ENCODE measurements around the gene KCTD8.

Gene KCTD8

DNA sequence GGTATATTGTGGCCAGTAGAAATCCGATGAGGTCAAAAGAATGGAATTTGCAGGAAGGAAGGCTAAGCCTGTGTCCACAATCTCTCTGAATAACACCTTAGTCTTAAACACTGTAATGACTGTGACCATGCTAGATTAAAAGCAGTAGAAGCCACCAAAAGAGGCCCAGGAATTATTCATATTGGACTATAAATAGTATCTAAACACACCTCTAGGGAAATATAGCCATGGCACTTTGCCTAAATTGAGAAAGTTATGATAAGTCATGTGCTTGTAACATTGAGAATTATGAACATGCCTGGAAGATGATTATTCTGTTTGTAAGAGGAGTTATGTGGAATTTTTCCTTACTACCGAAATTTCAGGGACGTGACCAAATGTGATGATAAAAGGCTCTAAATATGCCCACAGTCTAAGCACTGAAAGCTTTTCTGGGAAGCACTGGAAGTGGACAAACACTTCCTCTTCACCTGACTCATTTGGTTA, 298.5 kb downstream of the KCTD8 start:
- Histone ChIP-seq H3K27ac (replicated peaks; ENCODE audit: low read length) (no peak overlapping the region), H3K4me1 (ENCODE audit: control insufficient read depth in 2 of 2, insufficient read depth in 1 of 2, low read depth in 1 of 2, low read length in 2 of 2) (no peaks in the 10 kb centered on the region), H2BK12ac (ENCODE audit: low read length) (no peak overlapping the region), H3K9me3 (replicated peaks in 1 of 2; ENCODE audit: control insufficient read depth in 2 of 2, insufficient read depth in 1 of 2, low read depth in 1 of 2, low read length in 2 of 2) (no peaks in the 10 kb centered on the region), H4K8ac (ENCODE audit: low read depth, low read length) (no peak overlapping the region), H2BK5ac (ENCODE audit: low read length) (no peak overlapping the region), H3K27me3 (ENCODE audit: control insufficient read depth in 3 of 3, insufficient read depth in 3 of 3, low read depth in 1 of 3, low read length in 3 of 3) (no peaks in the 10 kb centered on the region), H3K9ac (ENCODE audit: low read depth, low read length, poor library complexity) (no peak overlapping the region), H3K36me3 (replicated peaks in 1 of 2; ENCODE audit: control insufficient read depth in 2 of 2, insufficient read depth in 2 of 2, low read length in 2 of 2) (no peaks in the 10 kb centered on the region), H3K4ac (ENCODE audit: low read length) (no peak overlapping the region), H3K23ac (ENCODE audit: low read depth, low read length, poor library complexity) (no peak overlapping the region), H3K18ac (ENCODE audit: low read length) (no peak overlapping the region), H3K14ac (ENCODE audit: low read length) (no peak overlapping the region), H2AFZ (ENCODE audit: low read length) (no peak overlapping the region), H3K79me1 (ENCODE audit: low read depth, low read length) (no peaks in the 10 kb centered on the region), H4K91ac (ENCODE audit: low read depth, low read length, poor library complexity) (no peak overlapping the region), H2BK15ac (ENCODE audit: low read length) (no peak overlapping the region), H2BK120ac (ENCODE audit: low read depth, low read length) (no peak overlapping the region), H2AK5ac (ENCODE audit: low read depth, low read length) (no peak overlapping the region), H3K4me2 (ENCODE audit: insufficient read depth, low read length, poor library complexity, severe bottlenecking) (no peak overlapping the region), H3K4me3 (ENCODE audit: low read length in 2 of 2) (no peak overlapping the region)
- no peak for DNase-seq (ENCODE audit: low spot score)
- no CpG with 5 or more reads among the region's 3 CpGs for WGBS, 2 donors (ENCODE audit: extremely low coverage in 2 of 2, insufficient read length in 2 of 2, insufficient replicate concordance in 1 of 2)

DNA sequence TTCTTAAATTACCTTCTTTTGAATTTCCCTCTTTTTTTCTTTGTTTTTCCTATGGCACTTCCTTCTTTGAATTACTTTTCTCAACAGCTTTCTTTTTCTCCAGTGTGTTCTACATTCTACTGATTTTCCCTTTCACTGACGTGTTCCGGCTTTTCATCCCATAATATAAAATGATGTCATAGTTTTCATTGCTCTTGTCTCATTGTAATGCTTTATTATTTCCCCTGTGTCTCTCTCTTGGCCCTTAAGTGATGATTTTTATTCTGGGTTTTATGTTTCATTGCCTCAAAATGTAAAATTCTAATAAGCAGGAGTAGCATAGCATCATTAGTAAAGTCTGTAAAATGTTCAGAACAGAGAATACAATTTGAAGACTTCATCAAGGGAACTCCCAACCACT, 299.3 kb downstream of the KCTD8 start:
- H3K4me1 ChIP-seq (ENCODE audit: control insufficient read depth in 2 of 2, insufficient read depth in 1 of 2, low read depth in 1 of 2, low read length in 2 of 2): no peaks in the 10 kb centered on the region
- H3K27me3 ChIP-seq (ENCODE audit: control insufficient read depth in 3 of 3, insufficient read depth in 3 of 3, low read depth in 1 of 3, low read length in 3 of 3): no peaks in the 10 kb centered on the region
- H3K18ac ChIP-seq (ENCODE audit: low read length): no peak overlapping the region
- no peak for DNase-seq (ENCODE audit: low spot score)
- no peaks in the 10 kb centered on the region for H3K36me3 ChIP-seq (replicated peaks in 1 of 2; ENCODE audit: control insufficient read depth in 2 of 2, insufficient read depth in 2 of 2, low read length in 2 of 2)
- H4K91ac ChIP-seq (ENCODE audit: low read depth, low read length, poor library complexity): no peak overlapping the region
- H3K4me3 ChIP-seq (ENCODE audit: low read length in 2 of 2): no peak overlapping the region
- no peak overlapping the region for H2AK5ac ChIP-seq (ENCODE audit: low read depth, low read length)
- H3K27ac ChIP-seq (replicated peaks; ENCODE audit: low read length): no peak overlapping the region
- H2BK12ac ChIP-seq (ENCODE audit: low read length): no peak overlapping the region
- H3K14ac ChIP-seq (ENCODE audit: low read length): no peak overlapping the region
- H3K9ac ChIP-seq (ENCODE audit: low read depth, low read length, poor library complexity): no peak overlapping the region
- H2BK15ac ChIP-seq (ENCODE audit: low read length): no peak overlapping the region
- H3K9me3 ChIP-seq (replicated peaks in 1 of 2; ENCODE audit: control insufficient read depth in 2 of 2, insufficient read depth in 1 of 2, low read depth in 1 of 2, low read length in 2 of 2): no peaks in the 10 kb centered on the region
- no peak overlapping the region for H2AFZ ChIP-seq (ENCODE audit: low read length)
- no CpG with 5 or more reads among the region's 2 CpGs for WGBS, 2 donors (ENCODE audit: extremely low coverage in 2 of 2, insufficient read length in 2 of 2, insufficient replicate concordance in 1 of 2)
- H3K4me2 ChIP-seq (ENCODE audit: insufficient read depth, low read length, poor library complexity, severe bottlenecking): no peak overlapping the region
- no peak overlapping the region for H3K23ac ChIP-seq (ENCODE audit: low read depth, low read length, poor library complexity)
- H3K4ac ChIP-seq (ENCODE audit: low read length): no peak overlapping the region
- no peak overlapping the region for H2BK120ac ChIP-seq (ENCODE audit: low read depth, low read length)
- no peak overlapping the region for H4K8ac ChIP-seq (ENCODE audit: low read depth, low read length)
- H3K79me1 ChIP-seq (ENCODE audit: low read depth, low read length): no peaks in the 10 kb centered on the region
- no peak overlapping the region for H2BK5ac ChIP-seq (ENCODE audit: low read length)

DNA sequence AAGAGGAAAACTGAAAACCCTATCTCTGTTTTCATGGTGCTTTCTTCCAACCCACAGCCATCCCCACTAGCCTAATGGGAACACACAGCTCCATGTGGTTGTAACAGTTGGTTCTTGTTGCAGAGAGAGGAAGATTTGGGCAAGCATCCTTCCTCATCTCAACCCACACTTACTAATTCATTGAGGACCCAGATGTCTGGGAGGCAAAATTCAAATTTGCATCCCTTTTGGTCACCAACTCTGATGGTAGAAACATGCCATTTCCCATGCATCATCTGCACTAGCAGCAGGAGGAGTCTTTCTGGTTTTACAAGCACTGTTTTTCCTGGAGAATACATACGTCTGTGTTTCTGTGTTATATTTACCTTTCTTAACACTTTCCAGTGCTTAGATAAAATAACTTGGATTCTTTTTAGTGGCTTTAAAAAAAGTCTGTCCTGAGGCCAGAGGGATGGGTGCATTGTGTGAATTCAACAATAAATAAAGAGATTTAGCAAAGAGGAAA, 301.0 kb downstream of the KCTD8 start:
- Histone ChIP-seq H3K23ac (ENCODE audit: low read depth, low read length, poor library complexity) (no peak overlapping the region), H3K36me3 (replicated peaks in 1 of 2; ENCODE audit: control insufficient read depth in 2 of 2, insufficient read depth in 2 of 2, low read length in 2 of 2) (no peaks in the 10 kb centered on the region), H3K9ac (ENCODE audit: low read depth, low read length, poor library complexity) (no peak overlapping the region), H3K79me1 (ENCODE audit: low read depth, low read length) (no peaks in the 10 kb centered on the region), H2BK5ac (ENCODE audit: low read length) (no peak overlapping the region), H3K4me1 (ENCODE audit: control insufficient read depth in 2 of 2, insufficient read depth in 1 of 2, low read depth in 1 of 2, low read length in 2 of 2) (no peaks in the 10 kb centered on the region), H2AFZ (ENCODE audit: low read length) (no peak overlapping the region), H4K91ac (ENCODE audit: low read depth, low read length, poor library complexity) (no peak overlapping the region), H2BK120ac (ENCODE audit: low read depth, low read length) (no peak overlapping the region), H3K27me3 (ENCODE audit: control insufficient read depth in 3 of 3, insufficient read depth in 3 of 3, low read depth in 1 of 3, low read length in 3 of 3) (no peaks in the 10 kb centered on the region), H2BK12ac (ENCODE audit: low read length) (no peak overlapping the region), H3K9me3 (replicated peaks in 1 of 2; ENCODE audit: control insufficient read depth in 2 of 2, insufficient read depth in 1 of 2, low read depth in 1 of 2, low read length in 2 of 2) (no peaks in the 10 kb centered on the region), H2AK5ac (ENCODE audit: low read depth, low read length) (no peak overlapping the region), H3K4me2 (ENCODE audit: insufficient read depth, low read length, poor library complexity, severe bottlenecking) (no peak overlapping the region), H3K4me3 (ENCODE audit: low read length in 2 of 2) (no peak overlapping the region), H3K27ac (replicated peaks; ENCODE audit: low read length) (no peak overlapping the region), H3K18ac (ENCODE audit: low read length) (no peak overlapping the region), H4K8ac (ENCODE audit: low read depth, low read length) (no peak overlapping the region), H2BK15ac (ENCODE audit: low read length) (no peak overlapping the region), H3K14ac (ENCODE audit: low read length) (no peak overlapping the region), H3K4ac (ENCODE audit: low read length) (no peak overlapping the region)
- no peak for DNase-seq (ENCODE audit: low spot score)
- no CpG with 5 or more reads among the region's 1 CpG for WGBS, 2 donors (ENCODE audit: extremely low coverage in 2 of 2, insufficient read length in 2 of 2, insufficient replicate concordance in 1 of 2)

DNA sequence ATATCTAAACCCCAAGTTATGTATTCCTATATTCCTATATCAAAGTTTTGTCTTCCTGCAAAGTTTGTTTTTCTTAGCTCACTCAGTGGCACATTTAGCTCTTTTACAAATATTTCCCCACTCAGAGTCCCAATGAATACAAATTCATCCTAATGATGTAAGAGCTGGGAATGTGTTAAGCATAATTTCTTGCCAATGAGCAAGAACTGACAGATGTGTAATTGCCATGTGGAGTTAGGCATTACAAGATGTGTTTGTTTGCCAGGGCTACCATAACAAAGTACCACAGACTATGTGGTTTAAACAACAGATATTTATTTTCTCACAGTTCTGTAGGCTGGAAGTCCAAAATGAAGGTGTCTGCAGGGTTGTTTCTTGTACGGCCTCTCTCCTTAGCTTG, 302.1 kb downstream of the KCTD8 start:
- no peak overlapping the region for H3K27ac ChIP-seq (replicated peaks; ENCODE audit: low read length)
- DNase-seq (ENCODE audit: low spot score): no peak
- no peak overlapping the region for H2BK120ac ChIP-seq (ENCODE audit: low read depth, low read length)
- H2AFZ ChIP-seq (ENCODE audit: low read length): no peak overlapping the region
- H4K91ac ChIP-seq (ENCODE audit: low read depth, low read length, poor library complexity): no peak overlapping the region
- no peak overlapping the region for H2BK12ac ChIP-seq (ENCODE audit: low read length)
- no peak overlapping the region for H3K23ac ChIP-seq (ENCODE audit: low read depth, low read length, poor library complexity)
- no peak overlapping the region for H4K8ac ChIP-seq (ENCODE audit: low read depth, low read length)
- no peak overlapping the region for H3K14ac ChIP-seq (ENCODE audit: low read length)
- H3K4me3 ChIP-seq (ENCODE audit: low read length in 2 of 2): no peak overlapping the region
- H3K36me3 ChIP-seq (replicated peaks in 1 of 2; ENCODE audit: control insufficient read depth in 2 of 2, insufficient read depth in 2 of 2, low read length in 2 of 2): no peaks in the 10 kb centered on the region
- no peaks in the 10 kb centered on the region for H3K4me1 ChIP-seq (ENCODE audit: control insufficient read depth in 2 of 2, insufficient read depth in 1 of 2, low read depth in 1 of 2, low read length in 2 of 2)
- no peak overlapping the region for H2BK15ac ChIP-seq (ENCODE audit: low read length)
- H3K9ac ChIP-seq (ENCODE audit: low read depth, low read length, poor library complexity): no peak overlapping the region
- no peaks in the 10 kb centered on the region for H3K79me1 ChIP-seq (ENCODE audit: low read depth, low read length)
- H3K27me3 ChIP-seq (ENCODE audit: control insufficient read depth in 3 of 3, insufficient read depth in 3 of 3, low read depth in 1 of 3, low read length in 3 of 3): no peaks in the 10 kb centered on the region
- no peak overlapping the region for H2AK5ac ChIP-seq (ENCODE audit: low read depth, low read length)
- no peak overlapping the region for H3K4me2 ChIP-seq (ENCODE audit: insufficient read depth, low read length, poor library complexity, severe bottlenecking)
- no peak overlapping the region for H3K4ac ChIP-seq (ENCODE audit: low read length)
- H2BK5ac ChIP-seq (ENCODE audit: low read length): no peak overlapping the region
- H3K9me3 ChIP-seq (replicated peaks in 1 of 2; ENCODE audit: control insufficient read depth in 2 of 2, insufficient read depth in 1 of 2, low read depth in 1 of 2, low read length in 2 of 2): no peaks in the 10 kb centered on the region
- WGBS, 2 donors (ENCODE audit: extremely low coverage in 2 of 2, insufficient read length in 2 of 2, insufficient replicate concordance in 1 of 2): no CpG with 5 or more reads among the region's 1 CpG
- H3K18ac ChIP-seq (ENCODE audit: low read length): no peak overlapping the region

Data from neuronal stem cell (in vitro differentiated cells).